Sigmoid colon (tissue), 4 donors: ENCODE measurements around the gene COX4I1.

Experiments used
- CTCF ChIP-seq, 4 experiments: fragments of 450-650 bp in 3 of 4; fragments of 200-600 bp in 1 of 4; IDR thresholded peaks; one replicate each; pipeline ENCODE4 v1.5.1; 2016 to 2019; ENCODE audit warnings: antibody characterized with exemption in 4 of 4, mild to moderate bottlenecking in 3 of 4, moderate library complexity in 2 of 4
- POLR2AphosphoS5 ChIP-seq, 4 donors: sonication (generic); formaldehyde crosslinking; IDR thresholded peaks; one replicate each; pipeline ENCODE4 v1.6.1; 2017; ENCODE audit warnings: antibody characterized with exemption in 4 of 4

DNA sequence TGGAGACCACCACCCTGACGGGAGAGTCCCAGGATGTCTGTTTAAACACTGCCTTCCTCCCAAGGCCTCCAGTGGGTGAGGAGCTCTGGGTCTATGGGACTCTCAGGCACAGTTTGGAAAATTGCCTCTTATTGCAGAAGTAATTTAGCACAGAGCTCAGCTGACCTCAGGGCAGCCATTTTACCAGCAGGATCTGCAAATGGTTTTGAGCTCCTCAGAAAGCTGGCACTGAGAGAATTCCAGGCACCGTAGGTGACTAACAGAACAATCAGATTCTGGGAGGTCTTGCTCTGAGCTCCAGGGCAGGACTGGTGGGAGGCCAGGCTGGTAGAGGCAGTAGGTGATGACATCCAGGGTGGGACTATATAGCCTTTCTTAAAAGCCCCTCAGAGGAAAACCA lies 31.3 kb upstream of the COX4I1 start:
- TF ChIP-seq POLR2AphosphoS5 (IDR thresholded peaks at IDR 0.05), result no peak
- TF ChIP-seq CTCF (IDR thresholded peaks at IDR 0.05), result no peak
